Hair follicle dermal papilla cell (primary cell): ENCODE results near the gene NEIL3. TPM values are rescaled to one million over a fixed set of nuclear protein-coding genes. Genes with fewer than 3 reads are reported as not detected.

Source experiments
- total RNA-seq: library from RNA; depleted of rRNA; stranded (reverse); fragments of >200 nt; gene quantifications from 2 replicates; pipeline ENCODE4 v1.2.3, GENCODE V29; 2012

NEIL3 gene, protein sequence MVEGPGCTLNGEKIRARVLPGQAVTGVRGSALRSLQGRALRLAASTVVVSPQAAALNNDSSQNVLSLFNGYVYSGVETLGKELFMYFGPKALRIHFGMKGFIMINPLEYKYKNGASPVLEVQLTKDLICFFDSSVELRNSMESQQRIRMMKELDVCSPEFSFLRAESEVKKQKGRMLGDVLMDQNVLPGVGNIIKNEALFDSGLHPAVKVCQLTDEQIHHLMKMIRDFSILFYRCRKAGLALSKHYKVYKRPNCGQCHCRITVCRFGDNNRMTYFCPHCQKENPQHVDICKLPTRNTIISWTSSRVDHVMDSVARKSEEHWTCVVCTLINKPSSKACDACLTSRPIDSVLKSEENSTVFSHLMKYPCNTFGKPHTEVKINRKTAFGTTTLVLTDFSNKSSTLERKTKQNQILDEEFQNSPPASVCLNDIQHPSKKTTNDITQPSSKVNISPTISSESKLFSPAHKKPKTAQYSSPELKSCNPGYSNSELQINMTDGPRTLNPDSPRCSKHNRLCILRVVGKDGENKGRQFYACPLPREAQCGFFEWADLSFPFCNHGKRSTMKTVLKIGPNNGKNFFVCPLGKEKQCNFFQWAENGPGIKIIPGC
- 4.6 and 5.4 TPM in 2 replicates for total RNA-seq

DNA sequence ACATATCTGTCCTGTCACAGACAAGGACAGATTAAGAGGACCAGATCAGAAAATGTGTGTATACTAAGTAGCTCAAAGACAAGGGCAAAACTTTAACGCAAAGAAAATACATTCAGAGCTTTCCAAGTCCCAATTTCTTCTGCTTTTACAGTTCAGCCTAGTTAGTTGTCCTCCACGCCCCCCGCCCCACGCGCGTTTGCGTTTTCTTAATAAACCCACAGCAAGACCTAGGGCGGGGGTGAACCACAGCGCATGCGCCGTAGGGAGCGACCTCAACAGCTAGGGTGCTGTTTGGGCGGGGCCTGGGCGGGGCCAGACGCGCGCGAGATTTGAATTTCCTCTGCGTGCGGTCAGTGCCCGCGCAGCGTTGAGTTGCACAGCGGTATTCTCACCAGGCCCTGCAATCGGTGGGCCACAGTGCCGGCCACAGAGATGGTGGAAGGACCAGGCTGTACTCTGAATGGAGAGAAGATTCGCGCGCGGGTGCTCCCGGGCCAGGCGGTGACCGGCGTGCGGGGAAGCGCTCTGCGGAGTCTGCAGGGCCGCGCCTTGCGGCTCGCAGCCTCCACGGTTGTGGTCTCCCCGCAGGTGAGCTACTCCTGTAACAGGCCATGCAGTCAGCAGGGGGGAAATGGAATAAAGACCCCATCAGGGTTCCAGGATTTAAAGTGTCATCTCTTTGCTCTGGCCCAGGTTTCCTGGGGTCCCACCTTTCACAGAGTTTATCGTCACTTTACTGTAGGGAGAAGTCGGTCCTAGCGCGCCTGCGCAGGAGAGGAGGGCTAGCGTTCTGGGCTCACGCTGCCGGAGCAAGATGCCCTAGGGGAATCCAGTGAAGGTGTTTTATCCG is at the start of gene NEIL3:
TSS of gene NEIL3 (plus strand) at position 353 of the 850 bp plus-strand sequence. CDS start at position 433, 80 bp downstream.

Other genes with a start within 250 kb of the NEIL3 start
- gene AGA, start 132.6 kb downstream of the NEIL3 start, total RNA-seq, result 35.1 and 42.0 TPM in 2 replicates